Measurements from ENCODE around the gene SLC18A2.

GRCh38 chr10:117300671-117301070, 59.8 kb downstream of the SLC18A2 start:
- TF ChIP-seq CTCF (IDR thresholded peaks at IDR 0.05) (no peak), EZH2 (IDR thresholded peaks at IDR 0.05) (no peak)
